Right ventricle myocardium superior (tissue), 1 donor: ENCODE results near the gene ERICH6. TPM values are rescaled to one million over a fixed set of nuclear protein-coding genes. Genes with fewer than 3 reads are reported as not detected.

ENCODE experiments used
- ATAC-seq: fragments of 200-7000 bp; cut with Tn5 transposase; one replicate; pipeline ENCODE4 v1.9.1; 2020; ENCODE audit warnings: mild to moderate bottlenecking; ENCODE audit not compliant: poor library complexity
- DNase-seq: peaks from one replicate; pipeline ENCODE4 v3.0.0-alpha.2; 2020
- intact Hi-C: fragments of 100-400 bp; cut with DNase I; formaldehyde crosslinking; loops from one replicate; pipeline ENCODE4 v1.11.2; 2022
- total RNA-seq: library from RNA; stranded (reverse); fragmentation: NEBNext Ultra II Directional; extraction: Animal tissue kit (Norgen Biotek cat#: 25700); gene quantifications from one replicate; pipeline ENCODE4 v1.2.1, GENCODE V29; 2021
- donor health status: DM: no; HTN: yes; CAD: no; lungs with severe emphysema.

The ERICH6 gene
- total RNA-seq, 1 donor from 2014 or later, result not detected

DNA sequence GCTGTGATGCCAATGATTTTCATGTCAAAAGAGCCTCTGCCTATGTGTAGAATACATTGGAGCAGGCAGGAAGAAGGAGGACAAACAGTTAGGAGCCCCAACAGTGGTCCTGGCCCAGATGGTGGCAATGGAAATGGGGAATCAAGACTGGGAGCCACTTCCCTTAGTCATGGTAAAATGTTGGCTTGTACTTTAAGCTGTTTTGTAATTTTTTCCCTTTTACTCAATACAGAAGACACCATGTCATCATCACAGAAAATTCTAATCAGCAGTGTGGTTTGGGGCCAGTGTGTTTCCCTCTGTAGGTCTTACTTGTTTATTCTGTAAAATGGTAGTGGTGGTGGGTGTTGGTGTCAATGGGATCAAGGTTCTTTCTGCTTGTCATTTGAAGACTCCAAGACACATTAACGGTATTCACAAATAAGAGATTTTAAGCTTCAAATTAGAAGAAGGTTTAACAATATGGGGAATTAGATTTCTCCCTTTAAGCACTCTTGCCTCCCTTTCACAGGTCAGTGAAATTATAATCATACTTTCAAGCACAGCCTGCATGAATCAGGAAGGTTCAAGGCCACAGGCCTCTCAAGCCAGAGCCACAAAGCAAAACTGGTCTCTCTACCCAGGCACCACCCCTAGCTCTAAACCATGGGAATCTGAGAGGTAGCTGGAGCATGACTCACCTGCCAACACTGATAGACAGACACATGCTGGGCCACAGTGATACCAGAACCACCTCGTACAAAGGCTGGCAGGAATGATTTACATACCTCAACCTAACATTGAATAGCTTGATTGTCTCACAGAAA, 34.4 kb upstream of the ERICH6 start:
- intact Hi-C loops, result no loop called here
- DNase-seq, result no peak
- no peak for ATAC-seq

DNA sequence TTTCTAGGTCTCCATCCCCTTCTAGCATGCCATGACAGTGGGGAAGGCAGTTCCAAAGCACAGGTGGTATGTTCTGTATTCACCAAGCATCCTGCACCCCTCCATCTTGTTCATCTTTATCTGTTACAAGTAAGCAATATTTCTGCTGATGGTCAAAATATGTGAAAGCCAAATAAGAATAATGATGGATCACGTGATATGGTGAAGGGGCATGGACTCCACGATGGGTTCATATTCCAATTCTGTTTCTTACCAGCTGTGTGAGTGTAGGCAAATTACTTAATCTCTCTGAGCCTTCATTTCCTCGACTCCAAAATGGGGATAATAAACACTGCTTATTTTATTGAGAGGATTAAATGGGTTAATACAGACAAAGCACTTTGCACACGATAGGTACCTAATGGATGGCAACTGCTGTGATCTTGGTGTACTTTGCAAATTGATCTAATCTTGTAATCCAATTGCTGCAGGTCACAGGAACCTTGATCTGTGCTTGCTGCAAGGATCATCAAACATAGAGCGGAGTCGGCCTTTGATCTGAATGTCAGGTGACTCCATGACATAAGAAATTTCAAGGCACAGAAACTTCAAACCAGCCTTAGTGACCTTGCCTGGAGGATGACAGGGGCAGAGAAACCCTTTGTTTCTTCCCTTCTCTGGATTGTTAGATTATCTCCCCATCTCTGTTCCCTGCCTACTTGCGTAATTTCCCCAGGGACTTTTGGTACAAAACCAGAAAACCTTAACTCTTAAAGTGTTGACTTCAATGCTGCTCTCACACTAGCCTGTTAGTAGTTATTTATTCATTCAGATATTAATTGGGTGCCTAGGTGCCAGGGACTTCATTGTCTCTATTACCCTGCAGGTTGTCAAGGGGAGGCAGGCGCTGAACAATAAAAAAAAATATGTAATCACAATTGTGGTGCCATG, 33.4 kb upstream of the ERICH6 start:
- intact Hi-C loops, result no loop called here
- DNase-seq (no peak), ATAC-seq (no peak)

DNA sequence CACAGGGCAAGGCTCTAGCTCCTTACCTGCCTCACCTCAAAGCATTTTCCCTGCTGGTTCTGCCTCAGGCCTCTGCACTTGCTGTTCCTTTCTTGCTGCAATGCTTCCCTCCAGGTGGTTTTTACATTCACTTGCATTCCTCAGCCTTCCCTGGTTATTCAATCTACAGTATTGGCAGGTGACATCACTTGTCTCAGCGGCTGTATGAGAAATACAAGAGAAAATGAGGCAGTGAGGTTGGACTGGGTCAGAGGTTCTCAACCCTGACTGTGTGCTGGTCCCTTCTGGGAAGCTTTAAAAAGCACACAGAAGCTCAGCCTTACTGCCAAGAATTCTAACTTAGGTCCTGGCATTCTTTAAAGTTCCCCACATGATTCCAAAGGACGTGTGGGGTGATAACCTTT, 32.6 kb upstream of the ERICH6 start:
- intact Hi-C loops, result no loop called here
- peak; percentile 65 for ATAC-seq
- DNase-seq, result no peak

DNA sequence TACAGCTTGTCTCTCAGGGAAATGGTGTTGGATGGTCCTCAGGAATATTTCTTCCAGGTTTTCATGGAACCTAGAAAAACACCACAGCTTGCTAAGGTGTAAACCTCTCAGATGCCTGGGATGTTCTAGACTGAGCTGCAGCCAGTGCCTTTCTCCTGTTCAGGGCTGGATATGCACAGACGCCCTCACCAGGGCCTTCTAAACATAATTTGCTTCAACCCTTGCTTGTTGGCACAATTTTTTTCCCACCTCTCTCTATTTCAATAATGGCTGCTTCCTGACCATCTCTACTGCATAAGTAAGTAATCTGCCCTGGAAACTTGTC, 31.0 kb upstream of the ERICH6 start:
- intact Hi-C loops, result no loop called here
- no peak for DNase-seq
- no peak for ATAC-seq

DNA sequence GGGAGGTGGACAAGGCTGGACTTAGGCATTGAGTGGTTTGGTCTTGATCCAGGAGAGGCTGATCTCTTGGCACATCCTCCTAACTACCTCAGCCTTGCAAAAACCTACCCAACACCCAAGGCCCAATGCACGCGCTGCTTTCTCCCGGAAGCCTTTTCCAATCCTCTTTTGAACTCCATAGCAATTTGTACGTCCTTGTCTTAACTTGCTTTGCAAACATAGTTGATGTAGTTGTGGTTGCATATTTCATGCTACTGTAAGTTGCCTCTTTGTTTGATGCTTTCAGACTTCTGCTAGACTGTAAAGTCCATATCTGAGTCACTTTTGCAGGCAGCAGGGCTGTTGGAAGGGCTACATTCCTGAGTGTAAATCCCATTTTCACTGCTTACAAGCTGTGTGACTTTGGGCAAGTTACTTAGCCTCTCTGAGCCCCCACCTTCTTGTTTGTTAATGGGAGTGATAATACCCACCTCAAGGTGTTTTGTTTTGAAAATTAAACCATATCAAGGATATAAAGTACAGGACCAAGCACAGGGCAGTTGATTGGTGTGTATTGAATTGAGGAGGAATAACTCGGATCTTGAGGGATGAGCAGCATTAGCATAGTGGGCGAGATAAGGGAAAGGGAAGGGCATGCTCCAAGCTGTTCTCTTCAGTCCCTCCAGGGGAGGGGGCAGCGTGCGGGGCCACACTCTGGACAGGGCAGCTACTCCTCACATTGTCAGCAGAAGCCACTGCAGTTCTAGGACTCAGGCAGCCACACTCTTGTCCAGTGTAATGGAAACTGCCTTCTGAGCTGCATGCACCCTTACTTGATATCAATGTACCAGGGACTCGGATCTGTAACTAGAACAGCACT, 30.4 kb upstream of the ERICH6 start:
- ATAC-seq (peak; percentile 24), DNase-seq (no peak)
- intact Hi-C loops, result no loop called here

DNA sequence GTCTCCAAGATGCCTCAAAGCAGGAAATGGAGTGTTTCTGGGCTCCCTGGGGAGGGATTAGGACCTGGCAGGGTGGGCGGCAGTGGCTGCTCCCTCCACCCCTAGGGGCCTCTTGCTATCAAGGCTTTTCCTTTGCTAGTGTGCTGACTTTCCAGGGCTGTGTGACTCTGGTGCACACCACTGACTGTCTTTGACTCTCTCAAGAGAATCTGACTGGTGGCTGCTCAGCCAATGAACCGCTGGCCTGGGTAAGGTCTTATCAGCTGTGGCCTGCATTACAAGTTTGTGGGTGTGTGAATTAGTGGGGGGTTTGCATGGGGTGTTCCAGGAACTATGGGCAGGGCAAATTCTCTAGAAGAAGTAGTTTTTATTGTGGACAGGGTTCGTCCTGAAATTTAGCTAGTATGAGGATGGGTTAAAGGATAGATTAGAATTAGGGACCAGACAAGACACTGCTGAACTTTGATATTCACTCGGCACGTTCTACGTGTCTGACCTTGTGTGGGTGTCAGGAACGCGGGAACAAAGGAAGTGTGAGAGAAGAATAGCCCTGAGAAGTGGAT, 29.7 kb upstream of the ERICH6 start:
- no peak for DNase-seq
- intact Hi-C loops, result no loop called here
- no peak for ATAC-seq

DNA sequence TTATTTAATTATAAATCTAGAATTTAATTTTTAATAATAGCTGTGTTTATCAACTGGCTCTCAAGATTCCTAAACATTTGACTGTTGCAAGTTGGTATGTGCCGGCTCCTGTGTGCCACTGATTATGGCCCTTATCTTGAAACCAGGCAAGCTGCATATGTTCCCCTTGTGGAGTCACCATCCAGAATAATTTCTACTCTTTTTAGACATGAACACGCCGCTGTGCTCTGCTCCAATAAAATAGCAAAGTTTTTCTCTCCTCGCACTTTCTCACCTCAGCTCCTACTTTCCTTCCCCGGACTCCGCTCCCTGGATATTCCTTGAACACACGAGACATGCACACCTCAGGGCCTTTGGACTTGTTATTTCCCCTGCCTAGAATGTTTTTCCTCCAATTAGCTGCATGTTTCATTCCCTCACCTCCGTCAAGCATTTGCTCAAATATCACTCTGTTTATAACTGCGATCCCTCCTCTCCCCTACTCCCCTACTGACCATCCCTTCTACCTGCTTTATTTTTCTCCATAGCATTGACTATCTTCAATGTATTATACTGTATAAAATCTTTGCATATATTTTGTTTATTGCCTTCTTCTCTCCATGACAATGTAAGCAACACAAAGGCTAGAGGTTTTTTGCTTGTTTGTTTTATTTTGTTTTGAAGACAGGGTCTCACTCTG, 26.1 kb upstream of the ERICH6 start:
- ATAC-seq, result no peak
- no peak for DNase-seq
- intact Hi-C loops, result loop anchor here (5.0 to 10.0 kb wide), 2 partner anchors 32 to 55 kb away; partner anchors contain the start of gene SIAH2

DNA sequence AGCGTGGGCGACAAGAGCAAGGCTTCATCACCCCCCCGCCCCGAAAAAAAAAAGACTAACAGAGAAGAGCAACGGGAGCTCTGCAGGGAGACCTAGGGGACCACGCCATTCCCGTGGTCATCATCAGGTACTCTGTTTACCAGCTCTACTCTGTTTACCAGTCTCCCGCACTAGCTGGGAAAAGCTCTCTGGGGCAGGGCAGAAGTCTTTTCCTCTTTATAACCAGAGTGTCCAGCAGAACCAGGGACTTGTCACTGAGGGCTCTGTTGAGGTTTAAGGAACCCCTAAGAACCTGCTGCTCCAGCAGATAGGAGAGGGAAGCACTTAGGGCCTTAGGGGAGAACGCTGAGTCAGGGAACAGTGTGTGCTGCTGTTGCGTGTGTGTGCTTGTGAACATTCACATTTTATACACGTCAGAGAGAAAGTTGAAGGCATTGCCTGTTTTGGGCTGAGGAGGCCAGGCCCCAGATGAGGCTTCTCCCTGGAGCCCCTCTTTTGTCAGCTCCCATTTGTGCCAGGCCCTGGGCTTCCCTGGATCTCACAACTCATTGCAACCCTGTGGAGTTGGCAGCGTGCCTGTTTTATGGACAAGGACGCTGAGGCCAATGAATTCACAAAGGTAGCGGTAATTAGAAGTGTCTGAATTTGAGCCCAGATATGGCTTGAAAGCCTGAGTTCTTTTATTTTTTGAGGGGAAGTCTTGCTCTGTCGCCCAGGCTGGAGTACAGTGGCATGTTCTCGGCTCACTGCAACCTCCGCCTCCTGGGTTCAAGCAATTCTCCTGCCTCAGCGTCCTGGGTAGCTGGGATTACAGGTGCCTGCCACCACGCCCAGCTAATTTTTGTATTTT, 24.2 kb upstream of the ERICH6 start:
- ATAC-seq (peak; percentile 82), DNase-seq (peak; percentile 60)
- intact Hi-C loops, result loop anchor here (5.0 to 10.0 kb wide), 2 partner anchors 34 to 57 kb away; partner anchors contain the start of gene SIAH2

DNA sequence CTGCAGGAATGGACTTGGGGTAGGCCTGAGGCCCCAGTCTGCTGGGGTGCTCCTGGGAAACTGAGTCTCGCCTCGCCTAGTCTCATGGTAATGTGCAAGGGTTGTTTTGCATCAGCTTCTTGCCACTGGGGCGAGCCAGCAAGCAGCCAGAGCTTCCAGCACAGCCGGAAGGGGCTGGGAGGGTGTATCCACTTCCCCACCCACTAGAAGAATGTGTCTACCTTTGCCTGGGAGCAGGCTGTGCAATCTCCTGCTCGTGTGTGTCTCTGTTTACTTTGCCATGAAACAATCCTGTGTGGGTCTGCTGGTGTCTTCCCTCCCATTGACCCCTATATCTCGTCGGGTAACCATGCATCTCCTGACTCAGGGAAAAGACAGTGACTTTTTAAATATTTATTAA, 21.8 kb upstream of the ERICH6 start:
- no peak for DNase-seq
- intact Hi-C loops, result loop anchor here (5.0 to 10.0 kb wide), 2 partner anchors 37 to 59 kb away; partner anchors contain the start of gene SIAH2
- ATAC-seq, result no peak

DNA sequence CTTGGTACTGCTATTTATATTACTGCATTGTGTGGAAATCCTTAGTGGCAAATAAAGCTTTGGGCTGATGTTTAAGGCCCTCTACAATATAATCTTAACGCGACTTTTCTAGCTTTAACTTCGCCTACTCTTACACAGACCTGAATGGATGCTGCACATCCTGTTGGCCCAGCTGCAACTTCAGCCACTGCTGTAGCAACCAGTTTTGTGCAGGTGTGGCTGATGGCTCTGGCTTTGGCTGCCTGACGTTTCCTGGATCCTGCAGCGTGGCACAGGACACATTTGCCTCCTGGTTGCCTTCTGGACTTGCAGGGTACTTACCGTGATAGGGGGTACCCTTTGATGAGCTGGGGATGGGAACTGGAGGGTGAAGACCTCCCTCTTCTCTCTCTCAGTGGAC, 20.2 kb upstream of the ERICH6 start:
- intact Hi-C loops, result loop anchor here (5.0 to 10.0 kb wide), 3 partner anchors 61 to 423 kb away; no protein-coding TSS in a partner anchor
- DNase-seq (no peak), ATAC-seq (no peak)

DNA sequence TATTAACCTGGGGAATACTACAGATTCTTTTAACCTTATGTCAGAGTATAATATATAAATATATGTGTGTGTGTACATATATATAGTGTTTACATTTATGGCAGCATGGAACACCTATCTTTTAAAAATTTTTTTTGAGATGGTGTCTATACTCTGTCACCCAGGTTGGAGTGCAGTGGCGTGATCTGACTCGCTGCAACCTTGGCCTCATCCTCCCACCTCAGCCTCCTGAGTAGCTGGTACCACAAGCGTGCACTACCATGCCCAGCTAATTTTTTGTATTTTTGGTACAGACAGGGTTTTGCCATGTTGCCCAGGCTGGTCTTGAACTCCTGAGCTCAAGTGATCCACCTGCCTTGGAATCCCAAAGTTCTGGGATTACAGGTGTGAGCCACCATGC, 18.5 kb upstream of the ERICH6 start:
- DNase-seq (no peak), ATAC-seq (no peak)
- intact Hi-C loops, result loop anchor here (5.0 to 10.0 kb wide), 3 partner anchors 63 to 425 kb away; no protein-coding TSS in a partner anchor

DNA sequence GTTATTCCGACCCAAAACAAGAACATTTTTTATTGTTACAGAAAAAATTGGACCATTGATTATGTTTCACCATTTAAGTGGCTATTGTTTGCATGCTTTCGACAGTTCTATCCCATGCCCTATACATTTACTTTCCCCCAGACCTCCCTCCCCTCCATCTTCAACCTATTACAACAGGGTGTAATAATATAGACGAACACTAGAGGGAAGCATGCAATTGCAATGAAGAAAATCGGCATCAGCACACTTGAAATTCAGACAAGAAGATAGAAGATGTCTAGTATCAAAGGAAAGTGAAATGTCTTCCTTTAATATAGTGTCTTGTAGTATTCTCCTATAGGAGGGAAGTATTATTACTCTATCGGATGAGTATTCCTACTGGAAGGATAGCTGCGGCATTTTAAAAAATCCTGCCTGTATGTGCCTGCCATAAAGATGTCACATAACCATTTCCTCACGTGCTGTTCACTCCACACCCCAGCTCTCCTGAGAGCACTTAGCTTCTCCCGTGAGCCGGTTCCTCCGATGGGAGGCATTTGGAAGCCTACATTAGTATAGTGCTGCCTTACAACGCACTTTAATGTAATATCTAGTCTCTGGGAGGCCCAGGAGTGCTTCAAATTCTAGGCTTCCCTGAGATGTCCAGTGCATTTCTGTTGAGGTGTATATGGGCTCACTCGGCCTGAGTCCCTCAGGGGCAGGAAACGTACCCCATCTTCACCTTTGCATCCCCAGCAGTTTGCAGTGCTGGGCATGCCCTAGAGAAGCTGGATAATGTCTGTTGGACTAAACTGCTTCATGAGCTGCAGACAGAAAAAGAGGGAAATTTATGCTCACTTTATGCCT, 17.8 kb upstream of the ERICH6 start:
- intact Hi-C loops, result loop anchor here (5.0 to 10.0 kb wide), 3 partner anchors 63 to 426 kb away; no protein-coding TSS in a partner anchor
- ATAC-seq, result peak; percentile 78
- DNase-seq, result no peak

DNA sequence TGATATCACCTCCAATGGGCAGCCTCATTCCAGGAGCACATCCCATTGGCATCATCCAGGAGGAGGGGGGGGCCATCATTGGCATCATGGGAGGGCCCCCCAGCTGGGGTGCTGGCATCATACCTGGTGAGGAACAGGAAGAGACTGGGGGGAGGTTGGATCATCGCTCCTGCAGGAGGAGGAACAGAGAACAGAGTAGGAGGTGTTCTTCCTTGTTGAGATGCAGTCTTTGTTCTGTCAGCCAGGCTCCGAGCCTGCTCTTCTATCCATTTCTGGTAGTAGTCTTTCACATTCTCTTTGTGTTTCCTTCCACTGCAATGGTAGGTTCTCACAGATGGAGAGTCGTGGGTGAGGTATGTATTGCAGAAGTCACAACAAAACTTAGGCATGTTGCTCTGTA, 16.7 kb upstream of the ERICH6 start:
- no peak for ATAC-seq
- no peak for DNase-seq
- intact Hi-C loops, result loop anchor here (5.0 to 10.0 kb wide), 3 partner anchors 64 to 427 kb away; no protein-coding TSS in a partner anchor

DNA sequence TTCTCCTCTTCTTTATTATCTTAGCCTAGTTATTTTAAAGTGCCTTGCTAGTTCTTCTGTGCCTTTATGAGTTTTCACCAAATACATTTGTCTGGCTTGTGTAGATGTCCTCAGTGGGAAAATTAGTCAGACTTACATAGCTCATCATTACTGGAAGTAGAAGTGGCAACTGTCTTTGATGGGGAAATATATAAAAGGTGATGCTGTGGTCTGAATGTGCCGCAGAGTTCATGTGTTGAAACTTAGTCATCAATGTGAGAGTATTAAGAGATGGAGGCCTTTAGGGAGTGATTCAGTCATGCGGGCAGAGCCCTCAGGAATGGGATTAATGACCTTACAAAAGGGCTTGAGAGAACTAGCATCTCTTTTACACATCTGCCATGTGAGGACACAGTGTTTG, 6.4 kb upstream of the ERICH6 start:
- no peak for ATAC-seq
- no peak for DNase-seq
- intact Hi-C loops, result no loop called here

DNA sequence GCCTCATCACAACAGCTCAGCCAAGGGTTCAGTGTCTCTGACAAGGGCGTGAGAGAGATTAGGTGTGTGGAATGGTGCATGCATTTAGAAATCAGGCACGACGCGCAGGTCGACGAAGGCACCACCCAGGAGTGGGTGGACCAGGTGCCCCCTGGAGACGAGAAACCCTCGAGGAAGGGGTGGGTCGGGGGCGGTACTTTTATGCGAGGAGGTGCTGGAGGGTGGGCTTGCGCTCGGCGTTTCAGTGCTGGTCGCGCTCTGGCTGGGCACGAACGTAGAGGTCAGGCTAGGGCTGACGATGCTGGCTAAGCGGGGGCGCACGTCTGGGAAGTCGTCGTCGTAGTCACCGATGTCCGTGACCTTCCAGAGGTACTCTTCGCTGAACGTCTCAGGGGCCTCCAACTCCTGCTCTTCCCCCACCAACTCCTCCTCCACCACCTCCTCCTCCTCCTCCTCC, 393 bp downstream of the ERICH6 start:
- DNase-seq (peak; percentile 71), ATAC-seq (peak; percentile 51)
- intact Hi-C loops, result no loop called here

DNA sequence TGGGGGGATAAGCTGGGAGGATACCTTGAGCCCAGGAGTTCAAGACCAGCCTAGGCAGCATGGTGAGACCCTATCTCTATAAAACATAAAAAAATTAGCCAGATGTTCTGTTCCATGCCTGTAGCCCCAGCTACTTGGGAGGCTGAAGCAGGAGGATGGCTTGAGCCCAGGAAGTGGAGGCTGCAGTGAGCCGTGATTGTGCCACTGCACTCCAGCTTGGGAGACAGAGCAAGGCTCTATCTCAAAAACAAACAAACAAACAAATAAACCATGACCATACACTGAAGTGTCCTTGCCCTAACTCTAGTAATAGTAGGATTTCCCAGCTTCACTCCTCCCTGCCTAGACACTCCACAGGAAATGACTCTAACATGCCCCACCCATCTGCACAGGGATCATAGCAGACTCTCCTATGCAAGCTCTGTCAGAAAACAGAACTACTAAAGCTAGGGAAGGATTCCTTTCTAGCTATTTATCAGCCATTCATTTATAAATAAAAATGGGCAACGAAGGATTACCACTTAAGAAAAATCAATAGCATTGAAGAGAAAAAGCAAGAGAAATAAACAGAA, 4.6 kb downstream of the ERICH6 start:
- ATAC-seq, result no peak
- intact Hi-C loops, result no loop called here

More for the DNA sequence above, 4.6 kb downstream of the ERICH6 start:
- DNase-seq, result no peak
